DMS153 treated with DMSO at 0.1 percent for 48 hours (cell line): ENCODE measurements around the gene RHCE.
"Not testable (repeated sequence)": the region's sequence is repeated elsewhere in the genome, so short reads cannot be mapped to it uniquely, and the experiment has no call there.

Experiments
- DNase-seq: peaks from one replicate; lab custom pipeline; 2025; ENCODE audit not compliant: unreplicated experiment; lab: John Stamatoyannopoulos, UW

Gene RHCE

DNA sequence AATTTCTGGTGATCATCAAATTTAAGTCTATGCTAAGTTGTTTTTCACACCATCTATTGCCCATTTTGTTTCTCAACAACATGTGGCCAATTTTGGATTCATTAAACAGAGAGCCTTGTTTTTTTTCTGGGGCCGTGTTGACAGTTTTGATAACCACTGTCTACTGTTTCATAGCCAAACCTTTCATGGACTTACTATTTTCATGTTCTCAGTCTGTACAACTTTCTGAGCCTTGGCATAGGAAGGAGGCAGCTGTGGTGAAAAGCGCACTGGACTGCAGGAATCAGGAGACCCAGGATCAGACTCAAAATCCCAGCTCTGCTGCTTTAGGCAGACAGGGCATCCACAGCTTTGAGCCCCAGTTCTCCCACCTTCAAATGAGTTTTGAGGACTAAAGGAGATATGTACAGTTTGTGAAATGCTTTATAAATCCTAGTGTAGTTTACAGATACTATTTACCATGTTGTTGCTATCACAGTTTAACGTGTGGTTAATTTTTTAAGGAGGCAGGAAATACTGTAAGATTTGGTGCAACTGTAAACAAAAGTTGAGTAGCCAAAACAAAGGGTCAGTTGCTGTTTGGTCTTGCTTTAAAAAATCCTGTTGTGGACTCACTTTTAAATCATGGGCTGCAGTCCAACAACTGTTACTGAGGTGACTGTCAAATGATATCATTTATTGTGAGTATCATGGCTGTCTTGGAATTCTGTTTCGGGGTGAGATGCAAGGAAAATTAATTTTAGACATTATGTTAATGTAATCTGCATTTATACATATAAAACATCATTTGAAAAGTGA lies 13.0 kb upstream of the RHCE start:
- DNase-seq = no peak

DNA sequence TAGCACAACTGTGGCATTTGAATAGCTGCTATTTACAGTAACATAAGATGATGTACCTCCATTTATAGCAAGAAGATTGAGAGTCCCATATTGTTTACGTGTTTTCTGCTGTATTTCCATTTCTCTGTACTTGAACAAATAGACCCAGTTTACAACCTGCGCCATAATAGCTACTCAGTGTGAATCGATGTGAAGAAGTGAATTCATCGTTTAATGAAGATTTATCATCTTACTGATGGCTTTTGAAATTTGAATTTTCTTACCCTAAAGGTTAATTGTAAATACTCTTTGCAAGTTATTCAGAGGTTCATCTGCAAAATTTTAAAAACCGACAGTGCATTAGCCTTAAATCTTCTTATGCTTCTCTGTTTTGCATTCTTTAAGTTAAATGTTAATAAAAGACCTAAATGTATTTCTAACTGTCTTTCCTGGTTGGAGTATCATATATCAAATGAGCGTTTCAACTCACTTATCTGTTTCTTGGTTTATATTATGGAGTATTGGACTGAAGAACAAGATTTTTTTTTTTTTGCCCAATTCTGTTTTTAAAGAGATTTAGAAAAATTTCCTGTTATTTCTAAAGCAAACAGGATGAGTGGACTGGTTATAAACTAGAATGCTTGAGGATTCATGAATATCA lies 12.2 kb upstream of the RHCE start:
- no peak for DNase-seq

DNA sequence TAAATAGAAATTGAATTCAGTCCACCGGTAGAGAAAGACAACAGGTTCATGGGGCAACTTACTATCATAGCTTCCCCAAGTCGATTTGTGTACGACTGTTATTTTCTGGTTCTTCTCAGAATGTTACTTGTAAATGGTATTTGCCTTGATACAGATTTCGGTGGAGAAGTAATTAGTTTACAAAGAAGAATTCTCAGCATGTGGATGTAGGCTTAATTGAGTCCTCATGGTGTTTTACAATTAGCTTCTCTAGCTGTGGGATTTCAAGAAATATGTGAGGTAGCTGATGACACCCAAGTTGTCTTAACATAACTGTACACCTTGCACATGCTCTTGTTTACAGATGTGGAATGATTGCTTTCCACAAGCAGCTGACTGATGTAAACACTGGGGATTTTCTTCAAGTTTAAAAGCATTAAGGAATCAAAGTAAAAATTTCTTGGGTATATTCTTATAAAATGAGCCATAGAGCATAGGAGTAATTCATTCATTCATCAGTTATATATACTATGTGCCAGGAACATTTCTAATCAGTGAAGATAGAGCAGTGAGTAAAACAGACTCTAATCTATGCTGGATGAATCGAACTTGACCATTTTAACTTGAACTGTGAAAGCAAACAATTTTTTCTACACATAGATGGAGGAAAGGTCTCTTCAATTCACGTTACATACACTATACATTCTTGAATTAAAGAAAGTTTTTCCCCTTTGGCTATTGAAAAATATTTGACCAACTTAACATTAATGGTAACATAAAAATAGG lies 11.5 kb upstream of the RHCE start:
- no peak for DNase-seq

DNA sequence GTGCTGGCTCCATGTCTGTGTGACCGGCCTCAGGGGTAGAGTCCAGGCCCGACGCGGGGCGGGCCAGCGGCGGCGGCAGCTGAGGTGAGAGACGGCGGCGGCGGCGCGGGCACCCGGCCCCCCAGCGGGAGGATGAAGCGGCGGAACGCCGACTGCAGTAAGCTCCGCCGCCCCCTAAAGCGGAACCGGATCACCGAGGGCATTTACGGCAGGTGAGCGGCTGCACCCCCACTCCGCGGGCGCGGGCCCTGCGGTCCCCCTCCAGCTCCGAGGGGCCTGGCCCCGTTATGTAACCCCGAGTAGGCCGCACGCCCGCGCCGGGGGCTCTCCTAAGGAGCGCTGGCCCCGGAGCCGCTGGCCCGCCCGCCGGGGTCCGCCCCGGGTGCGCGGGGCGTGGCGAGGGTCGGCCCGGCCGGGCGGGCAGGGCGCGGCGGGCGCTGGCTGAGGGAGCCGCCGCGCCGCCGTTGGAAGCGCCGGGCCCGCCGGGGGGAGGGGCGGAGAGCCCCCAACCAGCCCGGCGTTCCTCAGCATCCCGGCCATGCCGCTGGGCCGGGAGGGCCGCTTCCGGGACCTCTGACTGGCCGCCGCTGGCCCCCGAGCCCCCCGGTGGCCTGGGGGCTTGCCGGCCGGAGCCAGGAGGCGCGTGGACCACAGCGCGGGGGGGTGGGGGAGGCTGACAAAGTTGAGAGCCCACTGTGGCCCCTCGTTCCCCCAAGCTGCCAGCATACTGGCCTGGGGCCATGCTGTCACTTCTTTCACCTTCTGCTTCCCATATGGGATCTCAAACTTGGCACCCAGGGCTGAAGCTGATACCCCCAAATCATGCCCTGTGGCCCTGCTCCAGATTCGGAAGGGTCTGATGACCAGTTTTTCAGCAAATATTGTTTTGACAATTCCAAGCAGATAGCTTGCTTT lies 10.6 kb upstream of the RHCE start:
- no peak for DNase-seq

DNA sequence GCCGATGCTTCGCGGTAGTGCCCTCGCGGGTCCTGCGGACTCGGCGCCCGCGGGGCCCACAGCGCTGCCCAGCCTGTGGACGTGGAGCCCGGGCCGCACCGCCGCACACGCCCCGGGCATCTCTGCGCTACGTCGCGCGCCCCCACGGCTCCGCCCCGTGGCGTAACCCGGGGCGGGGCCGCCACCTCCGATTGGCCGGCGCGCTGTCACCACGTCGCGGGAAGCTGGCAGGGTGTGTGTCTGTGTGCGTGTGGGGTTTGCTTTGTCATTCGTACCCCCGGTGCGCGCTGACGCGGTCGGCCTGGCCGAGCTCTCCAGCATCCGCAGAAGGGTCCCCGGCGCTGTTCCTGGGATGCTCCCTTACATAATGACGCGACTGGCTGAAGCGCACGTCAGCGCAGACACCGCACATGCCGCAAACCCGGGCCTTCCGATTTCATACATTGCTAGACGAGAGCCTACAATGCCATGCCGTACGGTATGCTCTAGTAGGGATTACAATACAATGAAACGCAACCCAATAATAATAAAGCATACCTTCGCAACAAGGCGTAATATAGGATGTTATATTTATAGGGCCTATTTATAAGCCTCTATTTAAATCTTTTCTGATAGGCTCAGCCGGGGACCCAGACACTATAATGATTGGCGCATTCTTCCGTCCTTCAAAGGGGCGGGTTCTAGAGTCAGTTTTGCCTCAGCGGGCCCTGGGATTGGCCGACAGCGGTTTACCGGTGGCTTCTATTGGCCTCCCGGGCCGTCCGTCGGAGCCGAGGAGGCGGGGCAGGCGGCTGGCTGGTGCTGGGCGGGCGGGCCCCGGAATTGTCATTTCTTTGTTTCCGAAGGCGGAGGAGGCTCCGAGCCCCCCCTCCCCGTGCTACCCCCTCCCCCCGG lies 9.7 kb upstream of the RHCE start, which contains the start of gene MACO1:
Gene MACO1 (plus strand): TSS at position 825 of the 894 bp plus-strand sequence. CDS start 202 bp downstream, outside the sequence.
- peak; percentile 100 for DNase-seq

DNA sequence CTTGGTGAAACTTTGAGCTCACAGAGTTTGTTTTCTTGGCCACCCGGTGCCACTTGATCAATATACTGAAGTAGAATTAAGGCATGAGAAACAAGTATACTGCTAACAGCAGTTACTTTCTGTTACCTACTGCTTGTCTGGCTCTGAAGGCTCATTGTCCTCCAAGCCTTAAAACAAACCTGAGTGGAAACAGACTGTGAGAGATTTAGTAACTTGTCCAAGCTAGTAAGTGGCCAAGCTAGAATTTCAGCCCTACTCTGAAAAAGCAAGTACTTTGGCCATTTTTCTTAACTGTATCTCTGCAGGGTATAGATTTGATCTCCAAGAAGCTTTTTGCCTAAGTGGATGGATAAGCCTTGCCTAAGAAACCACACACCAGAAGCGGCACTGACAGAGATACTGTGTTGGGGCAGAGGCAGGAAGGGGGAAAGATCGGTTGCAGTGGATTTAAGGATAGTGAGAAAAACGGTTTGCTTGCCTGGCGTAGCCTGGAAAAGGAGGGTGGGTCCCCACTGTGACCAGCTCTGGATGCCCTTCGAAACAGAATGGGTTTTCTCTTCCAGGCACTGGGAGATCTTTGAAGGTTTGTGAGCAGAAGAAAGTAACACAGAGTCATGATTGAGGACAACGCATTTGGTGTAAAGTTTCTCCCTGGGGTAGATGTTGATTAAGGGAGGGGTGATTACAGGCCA lies 8.0 kb upstream of the RHCE start:
- no peak for DNase-seq

DNA sequence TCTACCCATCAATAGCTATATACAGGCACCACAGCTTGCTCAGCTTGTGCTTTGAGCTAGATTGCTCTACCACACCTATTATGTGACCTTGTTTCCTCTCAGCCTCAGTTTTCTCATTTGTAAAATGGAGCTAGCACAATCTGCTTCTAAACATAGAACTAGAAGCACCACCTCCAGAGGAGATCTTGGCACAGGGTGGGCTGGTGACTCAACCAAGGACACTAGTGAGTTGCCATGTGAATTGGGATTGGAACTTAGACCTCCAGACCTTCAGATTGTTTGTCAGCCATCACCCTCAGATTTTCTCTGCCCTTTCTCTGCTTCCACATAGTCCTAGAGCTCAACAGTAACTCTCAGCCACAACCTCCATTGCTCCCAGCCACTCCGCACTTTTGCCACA lies 7.1 kb upstream of the RHCE start:
- DNase-seq = no peak

DNA sequence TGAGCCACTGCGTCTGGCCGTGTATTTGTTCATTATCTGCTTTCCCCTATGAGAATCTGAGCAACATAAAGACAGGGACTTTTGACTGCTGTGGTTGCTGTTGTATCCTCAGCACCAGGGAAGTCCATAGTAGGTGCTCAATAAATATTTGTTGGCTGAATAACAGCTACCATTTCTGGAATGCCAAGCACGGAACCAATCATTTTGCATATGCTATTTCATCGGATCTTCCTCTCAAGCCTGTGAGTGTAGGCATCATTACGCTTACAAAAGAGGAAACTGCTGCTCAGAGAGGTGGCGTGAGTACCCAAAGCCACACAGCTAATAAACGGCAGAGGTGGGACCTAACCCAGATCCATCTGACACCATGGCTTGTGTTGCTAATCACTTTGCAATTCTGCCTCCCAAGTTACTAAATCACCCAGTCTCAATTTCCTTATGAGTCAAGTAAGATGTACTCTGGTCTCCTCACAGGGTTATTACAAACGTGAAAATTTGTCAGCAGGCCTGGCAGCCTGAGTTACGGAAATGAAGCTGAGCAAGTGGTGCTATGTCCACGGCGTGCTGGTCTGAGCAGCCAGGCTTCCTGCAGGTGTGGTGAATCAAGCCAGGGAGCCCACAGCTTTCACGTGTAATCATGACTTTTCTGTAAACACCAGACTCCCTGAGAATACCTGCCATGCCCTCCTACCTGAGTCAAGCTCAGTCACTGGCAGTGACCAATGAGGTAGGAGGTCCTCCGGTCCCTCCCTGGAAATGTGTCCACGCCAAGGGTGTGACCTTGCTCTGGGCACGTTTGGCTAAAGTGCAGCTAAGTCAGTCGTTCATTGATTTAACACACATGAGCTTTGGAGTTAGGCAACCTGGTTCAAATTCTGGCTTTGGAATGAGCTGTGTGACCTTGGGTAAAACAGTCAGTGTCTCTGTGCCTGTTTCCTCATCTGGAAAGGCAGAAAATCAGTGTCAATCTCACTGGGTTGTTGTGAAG lies 4.8 kb upstream of the RHCE start:
- DNase-seq = no peak

DNA sequence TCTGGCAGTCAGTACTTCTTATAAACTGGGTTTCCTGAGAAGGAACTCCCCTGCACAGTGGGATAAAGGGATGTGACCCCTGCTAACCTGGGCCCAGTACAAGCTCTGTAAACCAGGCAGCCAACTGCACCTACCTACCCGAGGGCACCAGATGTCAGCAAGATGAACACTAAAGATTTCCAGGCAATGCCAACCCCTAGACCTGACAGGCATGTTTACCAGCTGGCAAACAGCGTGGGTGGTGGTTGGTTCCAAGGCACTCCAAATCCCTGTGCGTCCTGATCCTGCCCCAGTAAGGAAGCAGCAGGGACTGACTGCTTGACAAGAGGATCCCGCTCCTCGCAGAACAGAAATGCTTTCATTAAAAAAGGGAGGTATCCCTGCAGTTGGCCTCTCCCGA lies 2.6 kb upstream of the RHCE start:
- DNase-seq = not testable (repeated sequence)

DNA sequence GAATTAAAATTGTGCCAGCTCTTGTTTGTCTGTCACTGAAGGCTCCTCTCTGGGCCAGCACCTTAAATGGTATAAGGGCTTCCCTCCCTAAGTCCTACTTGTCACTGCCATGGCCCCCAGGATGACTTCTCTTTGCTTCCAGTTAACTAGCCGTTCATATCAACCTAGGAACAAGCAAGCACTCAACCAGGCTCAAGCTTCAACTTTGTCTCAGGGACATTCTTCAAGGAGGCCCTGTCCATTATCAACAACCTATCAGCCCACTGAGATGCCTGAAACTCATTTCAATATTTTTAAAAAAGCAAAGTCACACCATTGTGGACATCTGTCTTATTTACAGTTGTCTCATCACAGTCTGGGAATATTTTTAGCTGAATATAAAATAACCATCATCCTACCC lies 1.3 kb downstream of the RHCE start:
- not testable (repeated sequence) for DNase-seq

DNA sequence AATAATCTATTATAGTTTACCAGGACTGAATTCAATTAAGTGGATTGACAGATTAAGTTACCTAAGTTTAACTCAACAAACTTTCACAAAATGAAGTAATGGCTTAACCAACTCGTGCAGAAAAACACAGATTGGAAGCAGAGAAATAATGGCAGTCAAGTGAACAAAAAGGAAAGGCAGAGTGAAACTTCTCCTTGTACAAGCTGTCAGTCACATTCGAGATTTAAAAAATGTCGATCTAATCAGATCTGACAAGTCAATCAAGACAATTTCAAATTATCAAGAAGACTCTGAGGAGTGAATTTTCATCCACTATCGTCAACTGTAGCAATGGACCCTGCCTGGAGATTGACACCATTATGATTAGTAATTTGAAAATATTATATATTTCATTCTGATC lies 3.3 kb downstream of the RHCE start:
- DNase-seq = not testable (repeated sequence)

DNA sequence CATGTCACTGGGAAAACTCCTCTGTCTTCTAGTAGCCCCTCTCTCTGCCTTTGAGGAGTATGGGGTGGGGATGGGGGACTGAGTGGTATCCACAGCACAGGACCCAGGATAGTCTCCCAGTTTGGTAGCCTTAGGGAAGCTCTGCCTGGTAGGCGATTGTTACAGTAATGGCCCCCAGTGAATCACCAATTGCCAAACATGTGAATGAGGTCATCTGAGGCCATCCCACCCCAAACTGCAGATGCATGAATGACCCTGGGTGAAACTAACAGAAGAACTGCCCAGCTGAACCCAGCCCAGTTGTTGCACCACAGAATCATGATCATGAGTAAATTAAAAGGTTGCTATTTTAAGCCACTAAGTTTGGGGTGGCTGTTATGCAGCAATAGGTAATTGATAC lies 6.0 kb downstream of the RHCE start:
- DNase-seq = not testable (repeated sequence)

DNA sequence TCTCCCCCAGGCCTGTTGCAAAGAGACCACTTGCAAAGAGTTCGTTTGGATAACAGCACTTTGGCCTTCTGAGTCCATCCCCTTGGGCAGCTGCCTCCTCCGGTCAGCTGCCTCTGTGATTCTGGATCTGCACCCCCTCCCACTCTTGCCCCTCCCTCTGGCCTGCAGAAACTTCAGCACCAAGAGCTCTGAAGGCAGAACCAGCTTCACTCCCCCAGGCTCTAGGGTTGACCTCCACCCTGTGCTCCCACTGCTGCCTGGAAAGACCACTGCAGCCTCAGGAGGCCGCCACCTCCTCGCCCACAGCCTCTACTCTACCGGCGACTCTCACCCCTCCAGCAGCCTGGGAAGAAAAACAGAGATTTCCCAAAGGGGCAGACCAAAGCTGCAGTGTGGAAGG lies 6.5 kb downstream of the RHCE start:
- not testable (repeated sequence) for DNase-seq

DNA sequence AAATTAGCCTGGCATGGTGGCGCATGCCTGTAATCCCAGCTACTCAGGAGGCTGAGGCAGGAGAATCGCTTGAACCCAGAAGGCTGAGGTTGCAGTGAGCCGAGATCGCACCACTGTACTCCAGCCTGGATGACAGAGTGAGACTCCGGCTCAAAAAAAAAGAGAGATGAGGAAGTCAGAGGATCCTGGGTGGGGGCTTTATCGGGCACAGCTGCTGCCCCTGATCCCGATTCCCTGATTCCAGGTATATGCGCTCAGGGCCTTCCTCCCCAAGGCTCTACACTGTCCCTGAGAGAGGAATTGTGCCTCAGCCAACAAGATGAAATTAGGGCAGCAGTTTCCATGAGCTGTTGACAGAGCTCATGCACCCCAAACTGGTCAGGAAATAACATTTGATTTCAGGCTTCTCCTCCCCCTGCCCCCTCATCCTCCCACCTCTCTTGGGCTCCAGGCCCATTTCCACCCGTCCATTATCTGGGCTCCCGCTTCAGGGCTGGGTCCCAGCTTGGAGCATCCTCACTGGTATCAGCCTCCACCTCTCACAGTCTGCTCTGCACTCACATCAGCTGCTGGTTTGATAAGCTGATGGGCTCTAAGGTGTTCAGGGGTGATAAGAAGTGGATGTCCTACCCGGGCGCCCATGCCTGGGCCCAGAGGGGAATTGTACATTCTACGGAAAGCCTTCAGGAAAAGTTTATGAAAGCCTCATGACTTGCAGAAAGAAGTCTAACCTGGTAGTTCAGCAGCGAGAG lies 7.6 kb downstream of the RHCE start:
- DNase-seq = not testable (repeated sequence)

DNA sequence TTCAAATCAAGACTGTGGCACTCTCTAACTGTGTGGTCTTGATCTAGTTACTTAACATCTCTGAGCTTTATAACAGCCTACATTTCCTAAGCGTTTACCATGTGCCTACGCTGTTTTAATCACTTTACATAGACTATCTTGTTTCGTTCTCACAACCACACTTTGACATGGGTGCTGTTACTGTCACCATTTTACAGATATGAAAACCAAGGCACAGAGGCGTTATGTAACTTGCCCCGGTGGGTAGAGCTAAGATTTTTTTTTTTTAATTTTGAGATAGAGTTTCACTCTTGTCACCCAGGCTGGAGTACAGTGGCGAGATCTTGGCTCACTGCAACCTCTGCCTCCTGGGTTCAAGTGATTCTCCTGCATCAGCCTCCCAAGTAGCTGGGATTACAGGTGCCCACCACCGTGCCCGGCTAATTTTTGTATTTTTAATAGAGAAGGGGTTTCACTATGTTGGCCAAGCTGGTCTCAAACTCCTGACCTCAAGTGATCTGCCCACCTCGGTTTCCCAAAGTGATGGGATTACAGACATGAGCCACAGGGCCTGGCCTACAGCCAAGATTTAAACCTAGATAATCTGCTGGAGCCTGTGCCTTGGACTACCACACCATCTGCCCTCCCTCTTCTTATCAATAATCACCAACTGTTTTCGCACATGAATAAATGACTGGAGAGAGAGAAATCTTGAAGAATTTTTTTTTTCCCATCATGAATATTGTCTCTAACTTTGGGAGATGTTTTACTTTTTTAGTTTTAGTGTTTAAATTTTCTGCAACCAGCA lies 10.8 kb downstream of the RHCE start:
- not testable (repeated sequence) for DNase-seq

DNA sequence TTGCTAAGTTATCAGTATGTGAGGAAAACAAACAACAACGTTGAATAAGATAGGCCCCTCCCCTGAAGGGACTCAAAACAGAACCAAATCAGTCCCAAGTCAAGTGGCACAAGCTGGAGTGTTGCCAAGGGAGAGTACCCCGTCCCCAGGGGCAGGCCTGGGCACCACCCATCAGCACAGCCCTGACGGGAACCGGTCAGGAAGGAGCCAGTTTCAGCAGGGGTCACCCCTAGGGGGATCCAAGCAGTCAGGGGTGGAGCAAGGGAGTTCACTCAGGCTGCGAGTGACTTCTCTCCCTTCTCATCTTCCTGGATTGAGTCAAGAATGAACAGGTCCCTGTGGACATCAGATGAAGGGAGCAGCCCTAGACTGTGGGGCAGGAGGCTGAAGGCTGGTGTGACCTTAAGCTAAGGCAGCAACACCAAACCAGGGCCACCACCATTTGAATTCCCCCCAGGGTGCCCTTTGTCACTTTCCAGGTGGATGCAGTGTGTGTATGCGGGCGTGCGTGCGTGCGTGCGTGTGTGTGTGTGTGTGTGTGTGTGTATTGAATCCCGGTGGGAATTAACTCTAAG lies 14.8 kb downstream of the RHCE start:
- DNase-seq = not testable (repeated sequence)
